ENCODE data around the gene PAGR1.
"Not testable (repeated sequence)": the region's sequence is repeated elsewhere in the genome, so short reads cannot be mapped to it uniquely, and the experiment has no call there.

Gene PAGR1

DNA sequence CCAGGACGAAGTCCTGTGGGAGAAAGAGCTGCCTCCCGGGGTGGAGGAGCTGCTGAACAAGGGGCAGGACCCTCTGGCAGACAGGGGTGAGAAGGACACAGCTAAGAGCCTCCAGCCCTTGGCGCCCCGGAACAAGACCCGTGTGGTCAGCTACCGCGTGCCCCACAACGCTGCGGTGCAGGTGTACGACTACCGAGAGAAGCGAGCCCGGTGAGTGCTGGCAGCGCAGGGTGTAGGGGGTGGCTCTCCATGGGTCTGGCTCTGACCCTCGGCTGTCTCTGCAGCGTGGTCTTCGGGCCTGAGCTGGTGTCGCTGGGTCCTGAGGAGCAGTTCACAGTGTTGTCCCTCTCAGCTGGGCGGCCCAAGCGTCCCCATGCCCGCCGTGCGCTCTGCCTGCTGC lies 25.7 kb downstream of the PAGR1 start:
- DNase-seq: no peak

DNA sequence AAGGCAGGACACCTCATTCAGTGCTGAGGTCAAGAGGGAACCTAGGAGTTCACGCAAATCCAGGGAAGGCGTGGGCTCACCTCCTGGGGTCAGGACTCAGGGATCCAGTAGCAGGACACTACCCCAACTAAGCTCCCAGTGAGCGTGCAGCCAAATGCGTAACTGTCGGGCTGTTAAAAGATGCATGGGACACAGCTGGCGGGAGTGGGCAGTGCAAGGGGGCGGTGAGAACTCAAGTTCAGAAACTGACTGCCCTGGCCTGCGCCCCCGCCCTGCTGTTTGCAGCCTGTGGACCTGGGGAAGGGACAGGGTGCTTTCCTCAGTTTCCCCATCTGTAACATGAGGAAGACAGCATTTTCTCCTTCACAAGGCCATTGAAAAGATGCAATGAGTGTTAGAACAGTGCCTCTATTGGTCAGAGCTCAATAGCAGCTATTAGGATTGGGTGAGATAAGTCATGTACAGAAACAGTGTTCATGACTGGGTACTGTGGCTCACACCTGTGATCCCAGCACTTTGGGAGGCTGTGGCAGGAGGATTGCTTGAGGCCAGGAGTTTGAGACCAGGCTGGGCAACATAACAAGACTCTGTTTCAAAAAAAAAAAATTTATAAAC lies 26.9 kb downstream of the PAGR1 start:
- no peak for DNase-seq

- no peak for DNase-seq
Observed at GRCh38 chr16:29843931-29844330, 28.0 kb downstream of the PAGR1 start.

DNA sequence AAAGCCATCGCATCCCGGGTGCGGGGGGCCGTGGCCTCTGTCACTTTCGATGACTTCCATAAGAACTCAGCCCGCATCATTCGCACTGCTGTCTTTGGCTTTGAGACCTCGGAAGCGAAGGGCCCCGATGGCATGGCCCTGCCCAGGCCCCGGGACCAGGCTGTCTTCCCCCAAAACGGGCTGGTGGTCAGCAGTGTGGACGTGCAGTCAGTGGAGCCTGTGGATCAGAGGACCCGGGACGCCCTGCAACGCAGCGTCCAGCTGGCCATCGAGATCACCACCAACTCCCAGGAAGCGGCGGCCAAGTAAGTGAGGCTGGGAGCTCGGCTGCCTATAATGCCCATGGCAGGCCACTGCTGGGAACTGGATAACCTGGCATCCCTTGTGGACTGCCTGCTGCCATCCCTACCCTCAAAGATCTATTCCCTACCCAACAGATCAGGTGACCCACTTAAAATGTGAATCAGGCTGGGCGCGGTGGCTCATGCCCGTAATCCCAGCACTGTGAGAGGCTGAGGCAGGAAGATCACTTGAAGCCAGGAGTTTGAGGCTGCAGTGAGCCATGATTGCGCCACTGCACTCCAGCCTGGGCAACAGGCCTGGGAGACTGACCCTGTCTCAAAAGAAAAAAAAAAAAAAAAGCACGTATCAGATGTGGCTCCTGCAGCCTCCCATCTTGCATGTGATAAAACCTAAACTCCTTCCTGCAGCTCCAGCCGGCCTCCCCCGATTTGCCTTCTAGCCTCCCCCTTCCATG lies 28.8 kb downstream of the PAGR1 start:
- no peak for DNase-seq

- DNase-seq: no peak
Observed at GRCh38 chr16:29845656-29846055, 29.7 kb downstream of the PAGR1 start.

GRCh38 chr16:29848420-29849297 lies 32.7 kb downstream of the PAGR1 start:
- peak; percentile 45 for DNase-seq

GRCh38 chr16:29849505-29849904 lies 33.6 kb downstream of the PAGR1 start:
- DNase-seq: no peak

GRCh38 chr16:29850998-29851397 lies 35.0 kb downstream of the PAGR1 start:
- no peak for DNase-seq

- no peak for DNase-seq
Observed at GRCh38 chr16:29852654-29853053, 36.7 kb downstream of the PAGR1 start.

DNA sequence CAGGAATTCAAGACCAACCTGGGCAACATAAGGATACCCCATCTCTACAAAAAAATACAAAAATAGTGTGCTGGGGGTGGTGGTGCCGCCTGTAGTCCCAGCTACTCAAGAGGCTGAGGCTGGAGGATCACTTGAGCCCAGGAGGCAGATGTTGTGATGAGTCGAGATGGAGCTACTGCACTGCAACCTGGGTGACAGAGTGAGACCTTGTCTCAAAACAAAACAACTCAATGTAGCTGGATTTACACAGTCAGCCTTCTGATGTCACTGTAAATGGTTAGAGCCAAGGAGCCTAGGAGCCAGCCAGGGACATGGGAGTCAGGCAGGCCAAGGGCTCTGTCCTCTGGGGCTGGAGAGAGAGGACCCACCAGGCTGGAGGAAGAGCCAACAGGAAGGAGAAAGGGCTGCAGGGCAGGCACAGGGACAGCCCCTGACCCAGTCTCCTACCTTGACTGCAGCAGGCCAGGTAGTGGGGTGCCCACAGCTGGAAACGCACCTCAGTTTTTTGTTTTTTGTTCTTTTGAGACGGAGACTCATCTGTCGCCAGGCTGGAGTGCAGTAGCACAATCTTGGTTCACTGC lies 38.7 kb downstream of the PAGR1 start:
- no peak for DNase-seq

GRCh38 chr16:29857133-29857760 lies 41.3 kb downstream of the PAGR1 start:
- no peak for DNase-seq

GRCh38 chr16:29858149-29858849 lies 42.3 kb downstream of the PAGR1 start:
- DNase-seq: no peak

DNA sequence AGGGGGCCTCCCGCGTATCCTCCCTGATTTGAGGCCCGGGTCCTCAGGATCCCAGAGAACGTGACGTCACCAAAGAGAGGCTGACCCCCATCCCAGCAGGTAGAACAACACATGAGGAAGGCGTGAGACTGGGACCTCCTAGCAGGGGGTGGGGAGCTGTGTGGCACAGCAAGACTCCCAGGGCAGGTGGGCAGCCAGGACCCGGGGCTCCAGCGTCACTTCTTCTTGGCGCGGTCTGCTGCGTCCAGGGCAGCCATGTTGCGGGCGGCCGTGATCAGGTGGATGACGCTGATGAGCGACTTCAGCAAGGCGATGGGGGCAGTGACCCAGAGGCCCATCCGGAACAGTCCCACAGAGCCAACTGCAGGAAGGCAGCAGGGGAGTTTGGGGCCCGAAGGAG lies 43.0 kb downstream of the PAGR1 start:
- no peak for DNase-seq

GRCh38 chr16:29860218-29860617 lies 44.3 kb downstream of the PAGR1 start:
- DNase-seq: no peak

GRCh38 chr16:29862383-29862883 lies 46.5 kb downstream of the PAGR1 start:
- no peak for DNase-seq

DNA sequence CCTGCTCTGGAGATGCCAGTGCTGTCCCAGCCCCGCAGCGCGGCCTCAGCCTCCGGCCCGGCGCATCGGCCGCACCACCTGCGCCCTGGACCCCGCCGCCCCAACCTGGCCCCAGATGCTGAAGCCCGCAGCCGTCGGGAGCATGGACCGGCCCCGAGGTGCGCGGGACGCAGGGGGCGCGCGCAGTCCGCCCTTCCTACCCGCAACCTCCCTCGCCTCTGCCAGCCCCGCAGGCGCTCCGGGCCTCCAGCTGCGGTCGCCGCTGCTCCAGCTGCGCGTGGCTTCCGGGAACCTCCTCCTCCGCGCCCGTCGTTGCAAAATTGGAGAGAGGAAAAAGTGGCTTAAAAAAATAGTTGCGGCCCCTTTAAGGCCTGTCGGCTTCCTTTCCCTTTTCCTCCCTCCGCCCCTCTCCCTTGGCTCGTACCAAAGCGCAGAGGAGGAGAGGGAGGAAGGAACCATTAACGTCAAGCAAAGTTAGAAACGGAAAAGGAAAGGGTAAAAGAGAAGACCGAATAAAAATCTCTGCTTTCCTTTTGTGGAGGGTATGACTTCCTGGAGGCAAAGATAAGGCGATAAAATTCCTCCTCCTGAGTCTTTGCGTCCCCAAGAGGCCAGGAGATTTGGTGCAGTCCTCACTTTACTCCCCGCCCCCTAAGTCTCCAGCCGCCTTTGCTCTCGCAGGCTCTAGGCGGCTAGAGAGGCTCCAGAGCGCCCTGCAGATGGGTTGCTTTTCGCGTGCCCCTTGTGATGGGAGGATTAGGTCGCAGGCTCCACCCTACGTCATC lies 47.1 kb downstream of the PAGR1 start, which contains the start of gene CDIPT:
CDIPT (minus strand) TSS at position 343 of the 785 bp plus-strand sequence. CDS start 369 bp downstream, outside the sequence.
- DNase-seq: peak; percentile 96

- DNase-seq: no peak
Observed at GRCh38 chr16:29863669-29863984, 47.7 kb downstream of the PAGR1 start.

- no peak for DNase-seq
Observed at GRCh38 chr16:29864205-29864604, 48.3 kb downstream of the PAGR1 start.

- DNase-seq: peak; percentile 9
Observed at GRCh38 chr16:29868396-29869009, 52.6 kb downstream of the PAGR1 start.

- not testable (repeated sequence) for DNase-seq
Observed at GRCh38 chr16:29869067-29869466, 53.1 kb downstream of the PAGR1 start.
